HepG2 (cell line): ENCODE data around the gene HIF3A. TPM values are rescaled to one million over a fixed set of nuclear protein-coding genes. Genes with fewer than 3 reads are reported as not detected.

ENCODE experiments used
- ARNT2 ChIP-seq: sonication (generic); formaldehyde crosslinking; IDR thresholded peaks from 2 replicates; pipeline ENCODE4 v1.8.0; 2022; ENCODE audit warnings: mild to moderate bottlenecking, low read depth, missing genetic modification reagents, moderate library complexity
- EHMT2 ChIP-seq: fragments of 200-600 bp; sonication (generic); IDR thresholded peaks from 2 replicates; pipeline ENCODE4 v1.7.0; 2017; ENCODE audit warnings: antibody characterized with exemption, low read depth, low read length, borderline replicate concordance
- NFKBIZ ChIP-seq: IDR thresholded peaks from 2 replicates; pipeline ENCODE4 v1.6.1; 2018; ENCODE audit warnings: missing genetic modification reagents, missing compliant biosample characterization
- NFYC ChIP-seq: IDR thresholded peaks from 2 replicates; pipeline ENCODE4 v1.6.1; 2016; ENCODE audit warnings: missing genetic modification reagents, missing compliant biosample characterization
- SP5 ChIP-seq: IDR thresholded peaks from 2 replicates; pipeline ENCODE4 v1.6.1; 2016; ENCODE audit warnings: low read depth, borderline replicate concordance
- SPEN ChIP-seq: sonication (generic); formaldehyde crosslinking; IDR thresholded peaks from 2 replicates; pipeline ENCODE4 v1.5.1; 2020; ENCODE audit warnings: low read depth, mild to moderate bottlenecking, missing genetic modification reagents
- TEAD3 ChIP-seq: optimal IDR thresholded peaks from 2 replicates; pipeline ENCODE3; 2016; ENCODE audit warnings: borderline replicate concordance
- ZBTB20 ChIP-seq: sonication (generic); formaldehyde crosslinking; IDR thresholded peaks from 2 replicates; pipeline ENCODE4 v1.8.1; 2023; ENCODE audit warnings: missing genetic modification reagents, low read depth, mild to moderate bottlenecking, borderline replicate concordance
- ZBTB7B ChIP-seq: sonication (generic); formaldehyde crosslinking; IDR thresholded peaks from 2 replicates; pipeline ENCODE4 v1.4.0; 2020; ENCODE audit warnings: missing genetic modification reagents
- ZNF101 ChIP-seq: sonication (generic); formaldehyde crosslinking; IDR thresholded peaks from 2 replicates; pipeline ENCODE4 v1.4.0; 2020; ENCODE audit warnings: mild to moderate bottlenecking, low read depth, missing genetic modification reagents, borderline replicate concordance
- ZNF672 ChIP-seq: sonication (generic); formaldehyde crosslinking; IDR thresholded peaks from 2 replicates; pipeline ENCODE4 v1.8.1; 2022; ENCODE audit warnings: missing genetic modification reagents
- ZNF761 ChIP-seq: sonication (generic); formaldehyde crosslinking; conservative IDR thresholded peaks from 2 replicates; pipeline ENCODE4 v1.4.0; 2020; ENCODE audit warnings: mild to moderate bottlenecking, missing genetic modification reagents
- polyA plus RNA-seq, 8 experiments: library from polyadenylated mRNA; depleted of rRNA in 3 of 8; stranded (reverse) in 7 of 8; unstranded in 1 of 8; fragments of >200 nt; fragmentation: Illumina TruSeq in 4 of 8; extraction: Trizol in 4 of 8; gene quantifications; 2 replicates each; pipeline versions ENCODE4 v1.2.1 to v1.2.3, GENCODE V29; 2011 to 2016; ENCODE audit warnings: low read depth in 4 of 8, missing spikeins in 1 of 8, mixed read lengths in 1 of 8; ENCODE audit not compliant: insufficient read depth in 1 of 8
- total RNA-seq, 5 experiments: library from RNA; depleted of rRNA; stranded (reverse); fragments of >200 nt; fragmentation: Illumina TruSeq; extraction: Trizol; gene quantifications; 2 replicates each; pipeline ENCODE4 v1.2.3, GENCODE V29; 2016; ENCODE audit warnings: low read depth in 1 of 5
- TF ChIP-seq, protein P1 (sequence below): sonication (generic); formaldehyde crosslinking; IDR thresholded peaks from 2 replicates; pipeline ENCODE4 v1.9.0; 2021; ENCODE audit warnings: mild to moderate bottlenecking, missing genetic modification reagents
- TF ChIP-seq, protein P2 (sequence below): sonication (generic); formaldehyde crosslinking; IDR thresholded peaks from 2 replicates; pipeline ENCODE4 v1.4.0; 2020; ENCODE audit warnings: missing genetic modification reagents, borderline replicate concordance
- TF ChIP-seq, protein P3 (sequence below): sonication (generic); formaldehyde crosslinking; IDR thresholded peaks from 2 replicates; pipeline ENCODE4 v1.4.0; 2020; ENCODE audit warnings: missing genetic modification reagents

The HIF3A gene
- total and polyA plus RNA-seq, 2 of the 13 experiments (the other 11 are each of a cell fraction or from before 2014, with no cell fraction given), result 0.09 to 0.22 TPM

DNA sequence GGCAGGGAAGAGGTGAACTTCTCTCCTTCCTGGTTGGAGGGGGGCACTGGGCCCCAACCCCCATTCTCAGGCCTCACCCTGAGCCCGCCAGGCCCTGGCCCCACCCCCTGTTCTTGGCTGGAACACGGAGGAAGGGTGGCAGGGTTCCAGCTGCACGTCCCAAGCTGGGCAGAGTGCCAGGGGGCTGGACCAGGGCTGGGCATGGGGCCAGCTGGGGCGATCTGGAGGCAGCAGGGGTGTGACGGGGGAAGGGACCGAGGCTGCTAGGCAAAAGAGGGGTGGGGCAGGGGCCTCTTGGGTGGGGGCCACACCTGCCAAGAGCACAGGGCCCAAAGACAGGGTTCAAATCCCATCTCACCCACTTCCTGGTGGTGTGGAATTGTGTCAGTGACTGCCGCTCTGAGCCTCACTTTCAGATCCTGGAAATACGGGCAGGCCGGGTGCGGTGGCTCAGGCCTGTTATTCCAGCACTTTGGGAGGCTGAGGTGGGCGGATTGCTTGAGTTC is 2.2 kb downstream of the HIF3A start (continued):
- TF ChIP-seq, protein P1, sequence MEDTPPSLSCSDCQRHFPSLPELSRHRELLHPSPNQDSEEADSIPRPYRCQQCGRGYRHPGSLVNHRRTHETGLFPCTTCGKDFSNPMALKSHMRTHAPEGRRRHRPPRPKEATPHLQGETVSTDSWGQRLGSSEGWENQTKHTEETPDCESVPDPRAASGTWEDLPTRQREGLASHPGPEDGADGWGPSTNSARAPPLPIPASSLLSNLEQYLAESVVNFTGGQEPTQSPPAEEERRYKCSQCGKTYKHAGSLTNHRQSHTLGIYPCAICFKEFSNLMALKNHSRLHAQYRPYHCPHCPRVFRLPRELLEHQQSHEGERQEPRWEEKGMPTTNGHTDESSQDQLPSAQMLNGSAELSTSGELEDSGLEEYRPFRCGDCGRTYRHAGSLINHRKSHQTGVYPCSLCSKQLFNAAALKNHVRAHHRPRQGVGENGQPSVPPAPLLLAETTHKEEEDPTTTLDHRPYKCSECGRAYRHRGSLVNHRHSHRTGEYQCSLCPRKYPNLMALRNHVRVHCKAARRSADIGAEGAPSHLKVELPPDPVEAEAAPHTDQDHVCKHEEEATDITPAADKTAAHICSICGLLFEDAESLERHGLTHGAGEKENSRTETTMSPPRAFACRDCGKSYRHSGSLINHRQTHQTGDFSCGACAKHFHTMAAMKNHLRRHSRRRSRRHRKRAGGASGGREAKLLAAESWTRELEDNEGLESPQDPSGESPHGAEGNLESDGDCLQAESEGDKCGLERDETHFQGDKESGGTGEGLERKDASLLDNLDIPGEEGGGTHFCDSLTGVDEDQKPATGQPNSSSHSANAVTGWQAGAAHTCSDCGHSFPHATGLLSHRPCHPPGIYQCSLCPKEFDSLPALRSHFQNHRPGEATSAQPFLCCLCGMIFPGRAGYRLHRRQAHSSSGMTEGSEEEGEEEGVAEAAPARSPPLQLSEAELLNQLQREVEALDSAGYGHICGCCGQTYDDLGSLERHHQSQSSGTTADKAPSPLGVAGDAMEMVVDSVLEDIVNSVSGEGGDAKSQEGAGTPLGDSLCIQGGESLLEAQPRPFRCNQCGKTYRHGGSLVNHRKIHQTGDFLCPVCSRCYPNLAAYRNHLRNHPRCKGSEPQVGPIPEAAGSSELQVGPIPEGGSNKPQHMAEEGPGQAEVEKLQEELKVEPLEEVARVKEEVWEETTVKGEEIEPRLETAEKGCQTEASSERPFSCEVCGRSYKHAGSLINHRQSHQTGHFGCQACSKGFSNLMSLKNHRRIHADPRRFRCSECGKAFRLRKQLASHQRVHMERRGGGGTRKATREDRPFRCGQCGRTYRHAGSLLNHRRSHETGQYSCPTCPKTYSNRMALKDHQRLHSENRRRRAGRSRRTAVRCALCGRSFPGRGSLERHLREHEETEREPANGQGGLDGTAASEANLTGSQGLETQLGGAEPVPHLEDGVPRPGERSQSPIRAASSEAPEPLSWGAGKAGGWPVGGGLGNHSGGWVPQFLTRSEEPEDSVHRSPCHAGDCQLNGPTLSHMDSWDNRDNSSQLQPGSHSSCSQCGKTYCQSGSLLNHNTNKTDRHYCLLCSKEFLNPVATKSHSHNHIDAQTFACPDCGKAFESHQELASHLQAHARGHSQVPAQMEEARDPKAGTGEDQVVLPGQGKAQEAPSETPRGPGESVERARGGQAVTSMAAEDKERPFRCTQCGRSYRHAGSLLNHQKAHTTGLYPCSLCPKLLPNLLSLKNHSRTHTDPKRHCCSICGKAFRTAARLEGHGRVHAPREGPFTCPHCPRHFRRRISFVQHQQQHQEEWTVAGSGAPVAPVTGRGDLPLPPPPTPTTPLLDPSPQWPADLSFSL (CRISPR knock-in tag), result no peak
- TF ChIP-seq SP5 (peak; percentile 69; the same call in 1 of the 2 replicates), ZNF101 (no peak), ZNF672 (CRISPR knock-in tag) (no peak), TEAD3 (CRISPR knock-in tag) (no peak), NFKBIZ (CRISPR knock-in tag) (no peak), ZBTB20 (CRISPR knock-in tag) (no peak), ZNF761 (CRISPR knock-in tag) (no peak), EHMT2 (no peak), SPEN (no peak), ARNT2 (CRISPR knock-in tag) (no peak), NFYC (CRISPR knock-in tag) (no peak), ZBTB7B (no peak)
- TF ChIP-seq, protein P2, sequence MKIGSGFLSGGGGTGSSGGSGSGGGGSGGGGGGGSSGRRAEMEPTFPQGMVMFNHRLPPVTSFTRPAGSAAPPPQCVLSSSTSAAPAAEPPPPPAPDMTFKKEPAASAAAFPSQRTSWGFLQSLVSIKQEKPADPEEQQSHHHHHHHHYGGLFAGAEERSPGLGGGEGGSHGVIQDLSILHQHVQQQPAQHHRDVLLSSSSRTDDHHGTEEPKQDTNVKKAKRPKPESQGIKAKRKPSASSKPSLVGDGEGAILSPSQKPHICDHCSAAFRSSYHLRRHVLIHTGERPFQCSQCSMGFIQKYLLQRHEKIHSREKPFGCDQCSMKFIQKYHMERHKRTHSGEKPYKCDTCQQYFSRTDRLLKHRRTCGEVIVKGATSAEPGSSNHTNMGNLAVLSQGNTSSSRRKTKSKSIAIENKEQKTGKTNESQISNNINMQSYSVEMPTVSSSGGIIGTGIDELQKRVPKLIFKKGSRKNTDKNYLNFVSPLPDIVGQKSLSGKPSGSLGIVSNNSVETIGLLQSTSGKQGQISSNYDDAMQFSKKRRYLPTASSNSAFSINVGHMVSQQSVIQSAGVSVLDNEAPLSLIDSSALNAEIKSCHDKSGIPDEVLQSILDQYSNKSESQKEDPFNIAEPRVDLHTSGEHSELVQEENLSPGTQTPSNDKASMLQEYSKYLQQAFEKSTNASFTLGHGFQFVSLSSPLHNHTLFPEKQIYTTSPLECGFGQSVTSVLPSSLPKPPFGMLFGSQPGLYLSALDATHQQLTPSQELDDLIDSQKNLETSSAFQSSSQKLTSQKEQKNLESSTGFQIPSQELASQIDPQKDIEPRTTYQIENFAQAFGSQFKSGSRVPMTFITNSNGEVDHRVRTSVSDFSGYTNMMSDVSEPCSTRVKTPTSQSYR, result peak; percentile 52; the same call in 1 of the 2 replicates
- TF ChIP-seq, protein P3, sequence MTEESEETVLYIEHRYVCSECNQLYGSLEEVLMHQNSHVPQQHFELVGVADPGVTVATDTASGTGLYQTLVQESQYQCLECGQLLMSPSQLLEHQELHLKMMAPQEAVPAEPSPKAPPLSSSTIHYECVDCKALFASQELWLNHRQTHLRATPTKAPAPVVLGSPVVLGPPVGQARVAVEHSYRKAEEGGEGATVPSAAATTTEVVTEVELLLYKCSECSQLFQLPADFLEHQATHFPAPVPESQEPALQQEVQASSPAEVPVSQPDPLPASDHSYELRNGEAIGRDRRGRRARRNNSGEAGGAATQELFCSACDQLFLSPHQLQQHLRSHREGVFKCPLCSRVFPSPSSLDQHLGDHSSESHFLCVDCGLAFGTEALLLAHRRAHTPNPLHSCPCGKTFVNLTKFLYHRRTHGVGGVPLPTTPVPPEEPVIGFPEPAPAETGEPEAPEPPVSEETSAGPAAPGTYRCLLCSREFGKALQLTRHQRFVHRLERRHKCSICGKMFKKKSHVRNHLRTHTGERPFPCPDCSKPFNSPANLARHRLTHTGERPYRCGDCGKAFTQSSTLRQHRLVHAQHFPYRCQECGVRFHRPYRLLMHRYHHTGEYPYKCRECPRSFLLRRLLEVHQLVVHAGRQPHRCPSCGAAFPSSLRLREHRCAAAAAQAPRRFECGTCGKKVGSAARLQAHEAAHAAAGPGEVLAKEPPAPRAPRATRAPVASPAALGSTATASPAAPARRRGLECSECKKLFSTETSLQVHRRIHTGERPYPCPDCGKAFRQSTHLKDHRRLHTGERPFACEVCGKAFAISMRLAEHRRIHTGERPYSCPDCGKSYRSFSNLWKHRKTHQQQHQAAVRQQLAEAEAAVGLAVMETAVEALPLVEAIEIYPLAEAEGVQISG (CRISPR knock-in tag), result no peak
